Lung (tissue), 12 donors: ENCODE data around the gene RNASEH2B. TPM values are rescaled to one million over a fixed set of nuclear protein-coding genes. Genes with fewer than 3 reads are reported as not detected.

ENCODE experiments used
- ATAC-seq: fragments of 200-7000 bp; cut with Tn5 transposase; one replicate; pipeline ENCODE4 v1.9.1; 2020; ENCODE audit warnings: moderate number of reproducible peaks; ENCODE audit not compliant: insufficient read depth, low FRiP score
- DNase-seq, 3 donors: peaks; one replicate each; pipeline ENCODE4 v3.0.0-alpha.2; 2013 to 2017
- H3K27ac ChIP-seq, 2 donors: one replicate each; pipeline ENCODE4 v1.5.1; 2013; ENCODE audit warnings: mild to moderate bottlenecking in 2 of 2, moderate library complexity in 2 of 2, control low read depth in 1 of 2, inconsistent platforms in 1 of 2, low read depth in 1 of 2, low read length in 1 of 2
- H3K27me3 ChIP-seq, 3 donors: one replicate each; pipeline ENCODE4 v1.5.1; 2013; ENCODE audit warnings: low read length in 2 of 3; ENCODE audit not compliant: control insufficient read depth in 3 of 3, insufficient read depth in 3 of 3
- H3K36me3 ChIP-seq, 4 donors: one replicate each; pipeline ENCODE4 v1.5.1; 2013; ENCODE audit warnings: low read length in 4 of 4, mild to moderate bottlenecking in 1 of 4, moderate library complexity in 1 of 4; ENCODE audit not compliant: control insufficient read depth in 4 of 4, insufficient read depth in 4 of 4
- H3K4me1 ChIP-seq, 5 donors: one replicate each; pipeline ENCODE4 v1.5.1; 2013; ENCODE audit warnings: low read length in 5 of 5, mild to moderate bottlenecking in 2 of 5, moderate library complexity in 1 of 5; ENCODE audit not compliant: control insufficient read depth in 5 of 5, insufficient read depth in 5 of 5
- H3K4me3 ChIP-seq: one replicate; pipeline ENCODE4 v1.5.1; 2013; ENCODE audit warnings: mild to moderate bottlenecking, control low read depth, moderate library complexity
- H3K9ac ChIP-seq, 2 donors: one replicate each; pipeline ENCODE4 v1.5.1; 2013; ENCODE audit warnings: low read length in 2 of 2, control low read depth in 1 of 2; ENCODE audit not compliant: insufficient read depth in 1 of 2
- H3K9me3 ChIP-seq, 4 donors: one replicate each; pipeline ENCODE4 v1.5.1; 2013; ENCODE audit warnings: low read length in 3 of 4, mild to moderate bottlenecking in 1 of 4, moderate library complexity in 1 of 4; ENCODE audit not compliant: control insufficient read depth in 4 of 4, insufficient read depth in 3 of 4
- WGBS, 2 donors: extraction: QIAGEN DNeasy Blood & Tissue Kit; methylation state at CpG; one replicate each; pipeline ENCODE4 v1.1.7; 2013; 5-methylcytosine and 5-hydroxymethylcytosine counted together
- polyA plus RNA-seq, 2 donors: library from polyadenylated mRNA; stranded (reverse); fragments of 200-250 nt; gene quantifications; one replicate each; pipeline ENCODE4 v1.2.1, GENCODE V29; 2013
- total RNA-seq, 2 donors: library from RNA; depleted of rRNA in 1 of 2; stranded (reverse); fragments of >200 nt in 1 of 2; gene quantifications; one replicate each; pipeline ENCODE4 v1.2.1, GENCODE V29; 2014 to 2021
- TF ChIP-seq, protein P1 (sequence below): IDR thresholded peaks from 2 replicates; pipeline ENCODE4 v1.5.1; 2012; ENCODE audit warnings: mild to moderate bottlenecking; ENCODE audit errors: control extremely low read depth, extremely low read depth
- donor health status: control.
- donor health status: control.
- donor health status: Bipolar disorder and iron deficiency.
- donor health status: healthy.
- donor health status: DM: yes; HTN: yes; CAD: no.

RNASEH2B gene
- total and polyA plus RNA-seq, 4 donors = 29.6 to 115 (median 57.8) TPM

DNA sequence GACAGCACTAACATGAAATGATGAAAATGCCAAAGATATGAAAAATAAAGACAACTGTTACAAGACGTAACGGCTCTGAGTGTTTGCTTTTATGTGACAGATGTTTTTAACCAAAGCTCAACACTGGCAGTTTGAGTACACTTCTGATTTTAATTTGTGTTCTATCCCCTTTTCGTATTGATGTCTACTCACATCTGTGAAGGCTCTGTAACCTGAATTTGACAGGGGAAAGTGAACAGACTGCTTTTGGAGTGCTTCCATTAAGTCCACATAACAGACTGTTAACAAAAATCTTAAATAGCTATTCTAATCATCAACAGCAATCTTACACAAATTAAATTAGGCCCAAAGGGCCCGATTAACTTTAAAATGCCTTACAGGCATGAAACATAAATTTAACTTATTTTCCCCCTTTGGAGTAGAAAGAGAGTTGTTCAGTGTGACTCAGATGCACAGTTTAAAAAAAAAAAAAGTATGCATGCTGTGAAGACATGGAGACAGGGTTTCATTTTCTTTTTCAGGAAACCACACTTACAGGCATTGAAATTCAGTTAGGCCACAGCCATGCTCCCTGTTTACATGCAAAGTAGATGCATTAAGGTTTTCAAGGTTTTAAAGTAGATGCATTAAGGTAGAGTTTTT lies 16.3 kb upstream of the RNASEH2B start:
- H3K36me3 ChIP-seq = no peaks in the 10 kb centered on the region
- ATAC-seq (no peak), DNase-seq (peak in 2 of 3 donors; percentile 53 to 62)
- H3K4me3 ChIP-seq = no peak overlapping the region
- TF ChIP-seq, protein P1, sequence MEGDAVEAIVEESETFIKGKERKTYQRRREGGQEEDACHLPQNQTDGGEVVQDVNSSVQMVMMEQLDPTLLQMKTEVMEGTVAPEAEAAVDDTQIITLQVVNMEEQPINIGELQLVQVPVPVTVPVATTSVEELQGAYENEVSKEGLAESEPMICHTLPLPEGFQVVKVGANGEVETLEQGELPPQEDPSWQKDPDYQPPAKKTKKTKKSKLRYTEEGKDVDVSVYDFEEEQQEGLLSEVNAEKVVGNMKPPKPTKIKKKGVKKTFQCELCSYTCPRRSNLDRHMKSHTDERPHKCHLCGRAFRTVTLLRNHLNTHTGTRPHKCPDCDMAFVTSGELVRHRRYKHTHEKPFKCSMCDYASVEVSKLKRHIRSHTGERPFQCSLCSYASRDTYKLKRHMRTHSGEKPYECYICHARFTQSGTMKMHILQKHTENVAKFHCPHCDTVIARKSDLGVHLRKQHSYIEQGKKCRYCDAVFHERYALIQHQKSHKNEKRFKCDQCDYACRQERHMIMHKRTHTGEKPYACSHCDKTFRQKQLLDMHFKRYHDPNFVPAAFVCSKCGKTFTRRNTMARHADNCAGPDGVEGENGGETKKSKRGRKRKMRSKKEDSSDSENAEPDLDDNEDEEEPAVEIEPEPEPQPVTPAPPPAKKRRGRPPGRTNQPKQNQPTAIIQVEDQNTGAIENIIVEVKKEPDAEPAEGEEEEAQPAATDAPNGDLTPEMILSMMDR = no peak
- H3K9ac ChIP-seq = peak overlapping the region in 1 of 2 donors; percentile 73
- H3K4me1 ChIP-seq = peaks cover 0 to 17% (median 4%) of the 10 kb centered on the region in 5 donors
- WGBS, 2 donors = 16 to 45% methylated on average over 4 of the region's 4 CpGs
- H3K9me3 ChIP-seq = no peaks in the 10 kb centered on the region
- no peaks in the 10 kb centered on the region for H3K27me3 ChIP-seq
- H3K27ac ChIP-seq = no peak overlapping the region

- H3K4me3 ChIP-seq = no peak overlapping the region
- H3K27me3 ChIP-seq = no peaks in the 10 kb centered on the region
- H3K9me3 ChIP-seq = no peaks in the 10 kb centered on the region
- no peaks in the 10 kb centered on the region for H3K36me3 ChIP-seq
- TF ChIP-seq, protein P1 = no peak
- WGBS, 2 donors = 48 to 77% methylated on average over 2 of the region's 2 CpGs
- ATAC-seq (no peak), DNase-seq (no peak)
- no peak overlapping the region for H3K27ac ChIP-seq
- no peak overlapping the region for H3K9ac ChIP-seq
- peaks cover 0 to 17% (median 4%) of the 10 kb centered on the region in 5 donors for H3K4me1 ChIP-seq
Observed at GRCh38 chr13:50894012-50894411, 15.6 kb upstream of the RNASEH2B start.

DNA sequence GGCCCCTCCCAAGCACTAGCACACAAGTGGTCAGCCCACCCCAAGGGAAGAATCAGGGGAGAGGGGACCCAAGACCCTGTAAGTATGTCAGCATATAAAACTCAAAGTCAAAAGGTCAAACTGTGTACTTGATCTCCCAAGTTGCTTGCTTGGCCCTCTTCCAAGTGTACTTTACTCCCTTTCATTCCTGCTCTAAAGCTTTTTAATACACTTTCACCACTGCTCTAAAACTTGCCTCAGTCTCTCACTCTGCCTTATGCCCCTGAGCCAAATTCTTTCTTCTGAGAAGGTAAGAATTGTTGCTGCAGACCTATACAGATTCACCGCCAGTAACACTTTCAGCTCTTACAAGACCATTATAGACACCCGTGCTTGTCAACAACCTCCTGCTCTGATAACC lies 15.1 kb upstream of the RNASEH2B start:
- H3K27ac ChIP-seq = no peak overlapping the region
- ATAC-seq (no peak), DNase-seq (no peak)
- H3K4me1 ChIP-seq = peaks cover 0 to 17% (median 4%) of the 10 kb centered on the region in 5 donors
- H3K36me3 ChIP-seq = no peaks in the 10 kb centered on the region
- H3K9ac ChIP-seq = no peak overlapping the region
- no peak overlapping the region for H3K4me3 ChIP-seq
- no peaks in the 10 kb centered on the region for H3K9me3 ChIP-seq
- no peaks in the 10 kb centered on the region for H3K27me3 ChIP-seq
- TF ChIP-seq, protein P1 = no peak
- 84 to 96% methylated on average over 2 of the region's 2 CpGs for WGBS, 2 donors

- no peak overlapping the region for H3K9ac ChIP-seq
- peaks cover 0 to 13% (median 3%) of the 10 kb centered on the region in 5 donors for H3K4me1 ChIP-seq
- H3K36me3 ChIP-seq = no peaks in the 10 kb centered on the region
- no peak overlapping the region for H3K4me3 ChIP-seq
- TF ChIP-seq, protein P1 = no peak
- H3K9me3 ChIP-seq = no peaks in the 10 kb centered on the region
- ATAC-seq (no peak), DNase-seq (no peak)
- no peaks in the 10 kb centered on the region for H3K27me3 ChIP-seq
- H3K27ac ChIP-seq = no peak overlapping the region
- 24 to 38% methylated on average over 1 of the region's 1 CpG for WGBS, 2 donors
Observed at GRCh38 chr13:50898338-50898737, 11.3 kb upstream of the RNASEH2B start.
